Measurements from ENCODE around the gene KNDC1.
"Not testable (repeated sequence)": the region's sequence is repeated elsewhere in the genome, so short reads cannot be mapped to it uniquely, and the experiment has no call there.

The KNDC1 gene

GRCh38 chr10:133159950-133160825 lies at the start of gene KNDC1:
TSS of gene KNDC1 (plus strand) at chr10:133160219. CDS start at chr10:133160468, 249 bp downstream.
- peak; percentile 63 for DNase-seq

GRCh38 chr10:133110609-133111275 lies 49.3 kb upstream of the KNDC1 start:
- no peak for DNase-seq

- not testable (repeated sequence) for DNase-seq
These were observed 48.4 kb upstream of the KNDC1 start for GRCh38 chr10:133111640-133112039.

GRCh38 chr10:133113146-133113830 lies 46.7 kb upstream of the KNDC1 start:
- no peak for DNase-seq

- no peak for DNase-seq
These were observed 46.2 kb upstream of the KNDC1 start for GRCh38 chr10:133113847-133114246.

- no peak for DNase-seq
These were observed 45.8 kb upstream of the KNDC1 start for GRCh38 chr10:133114251-133114650.

- no peak for DNase-seq
These were observed 45.1 kb upstream of the KNDC1 start for GRCh38 chr10:133114726-133115452.

- no peak for DNase-seq
These were observed 44.6 kb upstream of the KNDC1 start for GRCh38 chr10:133115453-133115842.

GRCh38 chr10:133115976-133116375 lies 44.0 kb upstream of the KNDC1 start:
- DNase-seq: no peak

- no peak for DNase-seq
These were observed 43.6 kb upstream of the KNDC1 start for GRCh38 chr10:133116455-133116854.

GRCh38 chr10:133117036-133117687 lies 42.9 kb upstream of the KNDC1 start:
- DNase-seq: no peak

- DNase-seq: no peak
These were observed 42.3 kb upstream of the KNDC1 start for GRCh38 chr10:133117688-133118071.

- no peak for DNase-seq
These were observed 38.5 kb upstream of the KNDC1 start for GRCh38 chr10:133121479-133121878.

GRCh38 chr10:133122171-133122935 lies 37.7 kb upstream of the KNDC1 start:
- DNase-seq: no peak

GRCh38 chr10:133123050-133123745 lies 36.8 kb upstream of the KNDC1 start:
- DNase-seq: no peak

- no peak for DNase-seq
These were observed 36.2 kb upstream of the KNDC1 start for GRCh38 chr10:133123746-133124356.

- peak; percentile 56 for DNase-seq
These were observed 35.4 kb upstream of the KNDC1 start for GRCh38 chr10:133124357-133125211.

GRCh38 chr10:133125901-133126300 lies 34.1 kb upstream of the KNDC1 start:
- DNase-seq: no peak
